Measurements from ENCODE around the gene ENKUR. TPM values are rescaled to one million over a fixed set of nuclear protein-coding genes. Genes with fewer than 3 reads are reported as not detected.
"Not testable (repeated sequence)": the region's sequence is repeated elsewhere in the genome, so short reads cannot be mapped to it uniquely, and the experiment has no call there.

The ENKUR gene
- total RNA-seq, 1 donor from 2014 or later: 1.4 TPM

- no peak for DNase-seq (ENCODE audit: low read depth)
These were observed 7.3 kb upstream of the ENKUR start for GRCh38 chr10:25023278-25023677.

- DNase-seq (ENCODE audit: low read depth): no peak
These were observed 2.7 kb upstream of the ENKUR start for GRCh38 chr10:25018703-25019102.

GRCh38 chr10:25017661-25018060 lies 1.7 kb upstream of the ENKUR start:
- no peak for DNase-seq (ENCODE audit: low read depth)

- DNase-seq (ENCODE audit: low read depth): peak; percentile 50
These were observed 1.2 kb upstream of the ENKUR start for GRCh38 chr10:25017154-25017590.

GRCh38 chr10:25016376-25017153 lies 607 bp upstream of the ENKUR start, which contains the start of gene THNSL1:
Gene THNSL1 (plus strand): TSS chr10:25016612. CDS start chr10:25023224, 6,612 bp downstream.
- DNase-seq (ENCODE audit: low read depth): peak; percentile 97

- no peak for DNase-seq (ENCODE audit: low read depth)
These were observed 1.4 kb downstream of the ENKUR start for GRCh38 chr10:25014579-25014978.

GRCh38 chr10:25011591-25011990 lies 4.4 kb downstream of the ENKUR start:
- not testable (repeated sequence) for DNase-seq (ENCODE audit: low read depth)

- DNase-seq (ENCODE audit: low read depth): no peak
These were observed 17.9 kb downstream of the ENKUR start for GRCh38 chr10:24998044-24998443.

- no peak for DNase-seq (ENCODE audit: low read depth)
These were observed 20.9 kb downstream of the ENKUR start for GRCh38 chr10:24995072-24995471.

GRCh38 chr10:24993237-24993958 lies 22.6 kb downstream of the ENKUR start:
- peak; percentile 91 for DNase-seq (ENCODE audit: low read depth)

- DNase-seq (ENCODE audit: low read depth): no peak
These were observed 23.3 kb downstream of the ENKUR start for GRCh38 chr10:24992512-24993133.

- no peak for DNase-seq (ENCODE audit: low read depth)
These were observed 24.7 kb downstream of the ENKUR start for GRCh38 chr10:24991298-24991697.

GRCh38 chr10:24989867-24990266 lies 26.1 kb downstream of the ENKUR start:
- no peak for DNase-seq (ENCODE audit: low read depth)

- DNase-seq (ENCODE audit: low read depth): no peak
These were observed 26.9 kb downstream of the ENKUR start for GRCh38 chr10:24988831-24989640.

GRCh38 chr10:24984906-24985305 lies 31.1 kb downstream of the ENKUR start:
- no peak for DNase-seq (ENCODE audit: low read depth)

GRCh38 chr10:24983946-24984345 lies 32.0 kb downstream of the ENKUR start:
- DNase-seq (ENCODE audit: low read depth): no peak

GRCh38 chr10:24983130-24983529 lies 32.8 kb downstream of the ENKUR start:
- no peak for DNase-seq (ENCODE audit: low read depth)

- DNase-seq (ENCODE audit: low read depth): no peak
These were observed 33.4 kb downstream of the ENKUR start for GRCh38 chr10:24982319-24983112.

- DNase-seq (ENCODE audit: low read depth): no peak
These were observed 34.7 kb downstream of the ENKUR start for GRCh38 chr10:24981161-24981710.

GRCh38 chr10:24979685-24980084 lies 36.3 kb downstream of the ENKUR start:
- DNase-seq (ENCODE audit: low read depth): no peak

- DNase-seq (ENCODE audit: low read depth): no peak
These were observed 41.0 kb downstream of the ENKUR start for GRCh38 chr10:24974976-24975375.

All from renal cortical epithelial cell (primary cell).